SIG-M5 treated with dmso at 0.1 percent for 504 hours (cell line): Measurements from ENCODE around the gene LTB4R.
A peak's percentile ranks its signal among the peaks of the same experiment; 100 is the strongest.
"Not testable (repeated sequence)": the region's sequence is repeated elsewhere in the genome, so short reads cannot be mapped to it uniquely, and the experiment has no call there.

ENCODE experiments used
- DNase-seq: peaks from one replicate; lab custom pipeline; 2025; ENCODE audit not compliant: unreplicated experiment; lab: John Stamatoyannopoulos, UW

Gene LTB4R

DNA sequence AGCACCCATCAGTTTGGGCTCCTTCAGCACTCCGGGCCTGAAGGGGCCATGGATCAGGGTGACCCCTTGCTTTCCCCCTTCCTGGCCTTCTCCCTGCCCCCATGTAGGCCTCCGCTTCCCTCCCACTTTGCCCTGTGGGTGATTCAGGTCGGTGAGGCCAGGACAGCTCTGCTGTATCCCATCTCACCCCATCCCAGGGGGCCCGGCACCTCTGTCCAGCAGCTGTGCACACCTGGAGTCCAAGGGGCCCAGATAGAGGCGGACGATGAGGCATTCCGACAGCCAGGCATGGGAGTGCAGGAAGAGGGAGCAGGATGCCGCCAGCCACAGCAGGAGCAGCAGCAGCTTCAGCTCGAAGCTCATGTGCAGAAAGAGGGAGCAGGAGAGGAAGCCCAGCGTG lies 11.4 kb downstream of the LTB4R start:
- no peak for DNase-seq

DNA sequence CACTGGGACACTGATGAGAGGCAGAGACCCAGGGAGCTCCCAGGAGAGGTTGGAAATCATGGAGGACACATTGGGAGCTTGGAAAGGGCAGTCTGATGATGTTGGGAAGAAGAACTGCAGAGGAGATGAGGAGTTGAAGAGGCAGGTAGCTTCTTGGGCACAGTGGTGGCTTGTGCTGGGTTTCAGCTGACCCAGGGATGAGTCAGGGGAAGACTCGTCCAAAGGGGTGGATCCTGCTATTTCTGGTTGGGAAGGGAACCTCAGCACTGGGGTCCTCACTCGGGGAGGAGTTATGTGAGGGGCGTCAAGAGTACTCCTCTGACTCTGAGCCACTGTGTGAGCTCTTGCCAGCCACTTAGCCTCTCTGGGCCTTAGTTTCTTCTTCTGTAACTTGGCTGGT lies 12.0 kb downstream of the LTB4R start:
- DNase-seq, result no peak

DNA sequence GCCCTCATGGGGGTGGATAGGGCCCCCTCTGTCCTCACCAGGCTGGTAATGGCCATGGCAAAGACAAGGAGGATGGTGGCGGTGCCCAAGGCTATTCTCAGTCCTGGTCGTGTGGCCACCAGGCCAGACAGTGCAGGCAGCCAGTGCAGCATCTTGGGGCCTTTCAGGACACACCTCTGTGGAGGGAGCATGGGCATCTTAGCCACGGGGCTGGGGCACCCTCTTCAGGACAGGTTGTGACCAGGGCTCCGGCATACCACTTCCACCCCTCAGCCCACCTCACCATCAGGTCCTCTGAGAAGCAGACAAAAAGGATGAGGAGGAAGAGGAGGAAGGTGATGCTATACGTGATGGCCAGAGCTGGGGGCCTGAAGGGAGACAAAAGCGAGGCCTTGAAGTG lies 12.7 kb downstream of the LTB4R start:
- no peak for DNase-seq

DNA sequence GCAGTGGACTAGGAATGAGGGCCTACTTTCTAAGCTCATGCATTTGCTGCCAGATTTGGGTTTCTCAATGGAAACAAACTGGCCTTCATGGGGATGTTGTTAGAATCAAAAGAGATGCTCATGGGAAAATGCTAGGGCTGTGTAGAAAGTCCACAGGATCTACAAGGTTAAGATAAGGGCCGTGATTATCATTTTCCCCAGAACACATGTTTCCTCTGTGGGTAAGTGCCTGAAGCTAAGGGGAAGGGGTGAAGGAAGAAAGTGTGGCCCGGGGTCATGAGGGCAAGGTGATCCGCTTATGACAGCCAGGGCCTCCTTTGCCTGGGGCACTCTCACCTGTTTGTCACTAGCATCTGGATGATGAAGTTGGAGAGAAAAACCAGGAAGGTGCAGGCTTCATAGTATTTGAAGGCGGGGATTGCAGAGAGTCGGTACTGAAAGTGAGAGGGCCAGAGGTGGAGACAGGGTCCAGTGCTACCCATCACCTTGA lies 13.8 kb downstream of the LTB4R start:
- DNase-seq, result no peak

DNA sequence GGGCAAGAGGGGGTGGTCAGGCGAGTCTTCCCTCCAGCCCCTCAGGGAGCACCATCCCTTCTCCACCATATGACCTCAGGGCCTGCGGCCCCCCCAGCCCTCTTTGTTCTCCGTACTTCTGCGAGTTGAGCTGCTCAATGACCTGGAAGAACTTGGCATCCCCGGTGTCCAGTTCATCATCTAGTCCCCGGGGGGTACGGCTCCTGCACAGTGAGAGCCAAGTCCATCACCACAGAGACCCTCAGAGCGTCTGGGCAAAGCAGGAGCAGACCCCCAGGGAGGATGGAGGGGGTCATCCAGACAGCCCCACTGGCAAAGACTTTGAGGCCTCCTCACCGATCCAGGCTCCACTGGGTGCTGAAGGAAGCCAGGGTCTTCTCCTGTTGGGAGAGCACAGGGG lies 14.7 kb downstream of the LTB4R start:
- DNase-seq, result no peak

DNA sequence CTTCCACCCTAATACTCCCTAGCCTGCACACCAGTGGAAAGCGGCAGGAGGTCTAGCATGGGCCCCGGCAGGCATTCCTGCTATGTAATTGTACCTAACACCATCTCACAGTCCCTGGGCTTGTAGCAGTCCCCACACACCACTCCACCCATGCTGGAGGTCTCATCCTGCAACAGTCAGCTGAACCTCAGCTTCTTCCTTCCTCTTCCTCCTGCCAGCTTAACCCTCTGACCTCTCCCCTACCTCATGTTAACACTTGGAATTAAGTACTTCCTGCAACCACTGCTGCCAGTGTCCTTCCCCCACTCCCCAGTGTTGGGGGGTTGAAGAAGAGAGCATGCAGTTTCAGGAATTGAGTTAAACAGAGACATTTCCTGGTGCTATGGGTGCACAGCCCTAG lies 16.0 kb downstream of the LTB4R start:
- DNase-seq, result no peak

DNA sequence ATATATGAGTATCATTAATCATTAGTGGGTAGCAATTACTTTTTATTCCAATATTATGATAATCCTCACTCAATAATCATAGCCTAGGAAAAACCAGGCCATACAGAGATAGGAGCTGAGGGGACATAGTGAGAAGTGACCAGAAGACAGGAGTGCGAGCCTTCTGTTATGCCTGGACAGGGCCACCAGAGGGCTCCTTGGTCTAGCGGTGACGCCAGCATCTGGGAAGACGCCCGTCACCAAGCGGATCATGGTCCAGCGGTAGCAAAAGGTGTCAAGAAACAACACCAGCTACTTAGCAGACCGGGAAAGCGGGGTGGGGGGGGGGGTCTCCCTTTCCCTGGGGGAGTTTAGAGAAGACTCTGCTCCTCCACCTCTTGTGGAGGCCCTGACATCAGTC lies 16.6 kb downstream of the LTB4R start:
- DNase-seq, result not testable (repeated sequence)

DNA sequence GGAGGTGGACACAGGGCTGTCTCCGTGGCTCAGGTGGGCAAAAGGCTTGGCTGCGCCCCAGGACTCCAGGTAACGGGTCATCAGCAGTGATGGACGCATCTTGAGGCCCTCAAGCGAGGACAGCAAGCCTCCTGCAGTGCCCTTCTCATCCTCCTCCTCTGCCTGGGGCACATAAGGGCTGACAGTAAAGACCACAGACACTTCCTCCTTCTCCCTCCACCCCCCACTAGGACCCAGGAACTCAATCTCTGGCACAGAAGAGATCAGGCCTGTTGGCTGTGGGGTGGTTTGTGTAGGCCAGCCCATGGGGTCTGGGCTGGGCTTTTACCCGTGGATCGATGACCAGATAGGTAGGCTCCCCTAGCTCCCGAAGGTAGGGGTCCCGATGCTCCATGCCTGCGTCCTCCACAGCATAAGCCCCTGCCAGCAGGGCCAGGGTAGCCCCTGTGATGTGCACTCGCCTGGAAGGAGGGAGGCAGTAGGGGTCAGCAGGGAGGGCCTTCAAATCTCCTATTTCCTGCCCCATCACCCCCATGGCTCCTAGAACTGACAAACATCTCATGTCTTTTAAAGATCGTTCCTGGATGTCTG lies 17.9 kb downstream of the LTB4R start:
- DNase-seq, result no peak

DNA sequence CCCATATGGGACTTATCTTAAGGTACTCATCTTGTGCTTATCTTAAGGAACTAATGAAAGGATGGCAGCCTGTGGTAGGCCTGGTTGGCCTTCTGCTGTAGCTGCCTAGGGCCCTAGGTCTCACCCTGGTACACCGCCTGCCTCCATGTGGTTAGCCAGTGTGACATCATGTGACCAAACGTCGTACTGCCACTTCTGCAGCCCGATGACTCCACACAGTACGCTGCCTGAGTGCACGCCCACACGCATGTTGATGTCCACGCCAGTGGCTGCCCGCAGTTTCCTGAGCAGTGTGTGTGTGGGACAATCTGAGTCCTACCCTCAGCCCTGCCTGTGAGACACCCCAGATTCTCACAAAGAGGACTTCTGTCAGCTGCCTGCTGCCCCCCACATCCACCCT lies 18.4 kb downstream of the LTB4R start:
- no peak for DNase-seq

DNA sequence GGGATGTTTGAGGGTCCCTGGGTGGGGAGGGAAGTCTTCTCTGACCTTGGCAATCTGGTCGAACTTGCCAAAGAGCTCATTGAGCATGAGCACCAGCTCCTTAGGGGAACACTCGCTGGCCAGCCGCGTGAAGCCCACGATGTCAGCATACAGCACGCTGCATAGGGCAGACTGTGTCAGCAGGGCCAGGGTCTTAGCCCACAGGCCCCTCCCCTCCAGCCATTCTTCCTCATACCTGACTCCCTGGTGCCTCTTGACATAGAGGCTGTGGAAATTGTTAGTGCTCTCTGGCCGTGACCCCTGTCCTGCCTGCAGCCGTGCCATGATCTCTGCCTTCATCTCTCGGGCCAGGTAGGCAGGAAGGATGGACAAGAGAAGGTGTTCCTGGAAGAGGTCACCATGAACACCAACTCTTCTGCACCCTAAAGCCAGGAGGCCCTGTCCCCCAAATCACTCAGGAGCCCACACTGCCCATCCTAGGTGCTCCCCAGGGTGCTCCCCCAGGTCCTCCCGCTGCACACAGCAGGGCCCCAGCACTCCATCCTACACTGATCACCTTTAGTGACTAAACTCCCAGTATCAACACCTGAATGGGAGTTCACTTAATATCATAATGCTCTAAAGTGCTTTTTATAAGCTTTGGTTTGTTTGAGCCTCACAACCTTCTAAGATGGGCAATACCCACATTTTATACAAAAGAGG lies 19.8 kb downstream of the LTB4R start:
- DNase-seq, result no peak

DNA sequence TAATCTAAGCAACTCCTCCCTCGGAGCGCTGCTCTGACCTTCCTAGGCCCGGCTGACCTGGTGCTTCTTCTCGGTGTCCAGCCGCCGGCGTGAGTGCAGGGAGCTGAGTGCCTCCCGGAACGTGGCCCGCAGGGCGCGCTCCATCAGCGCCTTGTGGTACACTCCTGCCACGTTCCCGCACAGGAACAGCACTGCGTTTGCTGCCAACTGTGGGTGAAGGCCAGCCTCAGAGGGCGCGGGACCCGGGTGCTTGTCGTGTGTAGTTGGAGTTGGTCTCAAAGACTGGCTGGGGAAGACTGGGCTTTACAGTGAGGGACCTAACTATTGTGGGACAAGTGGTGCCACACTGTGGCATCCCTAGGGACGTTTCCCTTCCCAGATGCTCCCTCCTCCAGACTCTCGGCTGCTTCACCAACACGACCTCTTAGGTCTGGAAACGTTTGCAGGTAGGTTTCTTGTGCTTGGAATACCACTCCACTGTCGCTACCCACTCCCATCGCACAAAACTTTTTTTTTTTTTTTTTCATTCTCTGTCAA lies 20.5 kb downstream of the LTB4R start:
- no peak for DNase-seq

DNA sequence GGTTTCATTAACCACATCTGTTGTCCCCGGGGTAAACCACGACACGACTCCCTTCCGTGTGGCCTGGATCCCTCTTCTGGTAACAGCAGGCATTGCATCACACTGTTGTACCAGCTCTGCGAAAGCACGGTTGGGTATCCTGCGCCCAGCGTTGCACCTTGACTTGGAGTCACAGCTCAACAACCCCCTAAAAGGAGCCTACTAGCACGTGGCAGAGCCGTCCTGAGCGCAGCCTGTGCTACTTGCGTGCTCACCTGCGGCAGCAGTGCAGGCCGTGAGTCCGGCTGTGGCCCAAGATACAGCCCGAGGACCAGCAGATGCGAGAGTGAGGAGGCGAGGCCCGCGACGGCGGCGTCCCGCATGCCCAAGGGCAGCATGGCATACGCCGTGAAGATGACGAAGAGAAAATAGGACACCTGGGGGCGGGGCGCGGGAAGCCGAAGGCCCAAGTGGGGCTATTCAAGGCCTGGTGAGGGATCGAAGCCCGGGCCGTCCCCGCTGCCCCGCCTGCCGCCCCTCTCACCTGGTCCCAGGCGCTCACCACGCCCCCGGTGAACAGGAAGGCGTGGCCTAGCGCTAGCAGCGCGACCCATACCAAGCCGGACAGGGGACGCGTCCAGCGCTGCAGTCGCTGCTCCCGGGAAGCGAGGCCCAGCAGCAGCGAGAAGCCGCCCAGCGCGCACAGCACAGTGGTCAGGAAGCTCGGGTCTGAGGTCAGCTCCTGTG lies 21.1 kb downstream of the LTB4R start:
- DNase-seq, result peak; percentile 73

DNA sequence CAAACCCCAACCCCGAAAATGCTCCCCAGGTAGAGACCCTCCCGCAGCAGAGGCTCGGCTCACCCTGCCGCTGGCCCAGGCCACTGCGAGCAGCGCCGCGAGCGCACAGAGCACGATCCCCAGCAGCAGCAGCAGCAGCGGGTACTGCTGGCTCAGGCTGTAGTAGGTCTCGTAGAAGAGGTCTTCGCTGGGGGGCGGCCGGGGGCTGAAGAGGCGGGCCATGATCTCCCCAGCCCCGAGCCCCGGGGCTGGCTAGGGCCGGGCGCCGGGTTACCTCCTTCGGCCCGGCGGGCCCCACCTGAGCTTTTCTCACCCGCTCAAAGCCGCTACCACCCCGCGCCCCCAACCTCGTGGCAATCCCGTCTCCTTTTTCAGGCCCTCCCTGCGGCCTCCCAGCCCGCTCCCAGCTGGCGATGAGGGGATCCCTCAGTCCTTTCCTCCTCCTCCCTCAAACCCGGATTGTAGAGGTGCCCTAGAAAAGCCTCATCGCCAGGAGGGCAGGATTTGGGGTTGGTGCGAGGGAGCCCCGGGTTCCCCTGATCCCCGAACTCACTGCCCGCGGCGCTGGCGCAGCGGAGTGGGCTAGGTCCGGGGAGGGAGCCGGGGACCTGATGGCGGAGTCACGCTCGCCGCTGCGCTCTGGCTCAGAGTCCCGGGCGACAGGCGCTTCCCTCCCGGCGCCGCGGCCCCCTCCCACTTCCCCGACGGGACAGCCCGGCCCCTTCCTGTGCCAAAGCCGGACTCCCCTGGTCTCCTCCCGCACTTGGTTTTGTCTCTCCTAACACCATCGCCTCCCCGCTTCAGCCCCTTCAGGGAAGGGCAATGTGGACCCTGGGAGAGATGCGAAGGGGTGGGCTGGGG lies 23.4 kb downstream of the LTB4R start, which contains the start of gene ADCY4:
Gene ADCY4 (minus strand): TSS at position 641 of the 861 bp plus-strand sequence. CDS start 419 bp downstream, at position 222.
- DNase-seq, result no peak

DNA sequence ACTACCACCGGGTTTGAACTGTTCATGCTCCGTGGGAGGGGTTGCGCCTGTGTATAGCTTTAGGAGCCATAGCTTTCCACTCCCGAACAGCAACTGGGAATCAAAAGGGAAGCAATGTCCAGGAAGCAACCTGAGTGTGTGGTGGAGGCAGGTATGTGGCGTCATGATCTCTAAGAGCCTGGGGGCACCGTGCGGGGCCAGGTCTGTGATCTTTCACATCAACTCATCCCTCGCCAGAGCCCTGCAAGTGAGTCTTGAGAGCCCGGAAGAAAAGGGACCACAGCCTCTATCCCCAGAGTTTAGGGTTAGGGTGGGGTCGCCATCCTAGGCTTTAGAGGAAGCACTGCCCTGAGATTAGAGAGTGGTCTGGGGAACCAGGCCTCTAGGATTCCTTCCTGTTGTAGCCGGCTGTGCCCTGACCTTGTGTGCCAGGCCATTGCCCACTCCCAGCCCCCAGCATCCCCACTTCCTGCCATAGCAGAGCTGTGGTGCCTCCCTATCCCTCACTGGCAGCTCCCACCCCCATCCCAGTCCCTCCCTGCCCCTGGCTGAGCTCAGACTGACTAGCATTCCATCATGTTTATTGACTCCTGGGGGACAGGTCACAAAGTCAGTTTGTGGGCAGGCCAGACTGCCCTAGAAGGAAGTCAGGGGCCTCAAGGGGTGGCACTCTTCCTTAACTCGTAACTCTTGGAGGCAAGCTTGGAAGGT lies 24.3 kb downstream of the LTB4R start:
- DNase-seq, result no peak

DNA sequence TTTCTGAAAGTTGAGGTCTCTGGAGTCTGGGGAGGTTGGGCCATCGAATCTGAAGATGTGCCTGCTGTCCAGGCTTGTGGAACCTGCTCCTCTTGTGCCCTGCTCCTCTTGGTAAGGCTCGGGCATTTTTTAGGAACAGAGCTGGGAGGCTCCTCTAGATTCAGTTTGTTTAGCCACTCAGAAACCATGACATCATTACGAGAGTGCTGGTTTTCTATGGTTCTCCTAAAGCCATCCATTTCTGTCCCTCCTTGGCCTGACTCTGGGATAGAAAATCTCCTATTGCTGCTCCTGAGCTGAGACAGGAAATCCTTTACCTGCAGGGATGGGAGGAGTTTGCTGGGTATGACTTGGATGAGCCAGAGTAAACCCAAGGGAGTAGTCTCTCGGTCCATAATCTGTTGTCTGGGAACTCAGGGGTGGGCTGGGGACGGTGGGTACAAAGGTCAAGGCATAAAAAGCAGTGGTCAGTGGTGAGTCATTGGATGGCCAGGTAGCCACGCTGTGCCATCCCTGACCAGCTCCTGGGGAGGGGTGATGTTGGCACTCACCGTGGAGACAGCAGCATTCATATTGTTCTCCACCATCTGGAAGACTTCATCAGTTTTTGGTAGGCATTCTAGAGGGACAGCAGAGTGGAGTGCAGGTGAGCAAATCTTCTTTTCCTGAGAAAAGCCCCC lies 26.0 kb downstream of the LTB4R start:
- DNase-seq, result no peak

DNA sequence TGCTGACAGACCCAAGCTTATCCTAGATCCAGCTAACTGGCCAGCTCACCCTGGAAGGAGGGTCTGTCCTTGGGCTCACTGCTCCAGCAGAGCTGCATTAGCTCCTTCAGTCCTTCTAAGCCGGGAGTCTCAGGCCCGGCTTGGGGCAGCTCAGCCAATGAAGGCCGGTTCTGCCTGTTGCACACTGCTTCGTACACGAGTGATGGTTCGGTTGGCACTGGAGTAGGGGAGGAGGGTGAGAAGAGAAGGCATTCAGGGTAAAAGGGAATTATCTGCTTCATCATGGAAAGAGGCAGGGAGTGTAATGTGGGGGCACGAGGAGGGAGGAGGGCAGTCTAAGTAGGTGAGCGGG lies 26.5 kb downstream of the LTB4R start:
- DNase-seq, result no peak

DNA sequence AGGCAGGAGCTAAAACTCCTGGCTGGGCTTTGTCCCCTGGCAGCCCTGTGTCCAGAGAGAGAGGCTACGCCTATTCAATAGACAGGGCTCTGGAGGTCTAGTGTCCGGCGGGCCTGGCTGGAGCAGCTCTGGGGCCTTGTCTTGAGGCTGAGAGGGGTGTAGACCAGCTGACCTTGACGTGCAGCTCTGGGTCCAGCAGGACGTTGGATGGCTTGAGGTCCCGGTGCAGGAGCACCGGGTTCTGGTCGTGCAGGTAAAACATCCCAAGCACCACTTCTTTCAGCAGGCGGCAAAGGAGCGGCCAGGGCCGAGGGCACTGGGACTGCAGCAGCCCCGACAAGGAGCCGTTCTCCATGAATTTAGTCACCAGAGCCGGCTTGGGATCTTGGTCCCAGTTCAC lies 27.5 kb downstream of the LTB4R start:
- no peak for DNase-seq

DNA sequence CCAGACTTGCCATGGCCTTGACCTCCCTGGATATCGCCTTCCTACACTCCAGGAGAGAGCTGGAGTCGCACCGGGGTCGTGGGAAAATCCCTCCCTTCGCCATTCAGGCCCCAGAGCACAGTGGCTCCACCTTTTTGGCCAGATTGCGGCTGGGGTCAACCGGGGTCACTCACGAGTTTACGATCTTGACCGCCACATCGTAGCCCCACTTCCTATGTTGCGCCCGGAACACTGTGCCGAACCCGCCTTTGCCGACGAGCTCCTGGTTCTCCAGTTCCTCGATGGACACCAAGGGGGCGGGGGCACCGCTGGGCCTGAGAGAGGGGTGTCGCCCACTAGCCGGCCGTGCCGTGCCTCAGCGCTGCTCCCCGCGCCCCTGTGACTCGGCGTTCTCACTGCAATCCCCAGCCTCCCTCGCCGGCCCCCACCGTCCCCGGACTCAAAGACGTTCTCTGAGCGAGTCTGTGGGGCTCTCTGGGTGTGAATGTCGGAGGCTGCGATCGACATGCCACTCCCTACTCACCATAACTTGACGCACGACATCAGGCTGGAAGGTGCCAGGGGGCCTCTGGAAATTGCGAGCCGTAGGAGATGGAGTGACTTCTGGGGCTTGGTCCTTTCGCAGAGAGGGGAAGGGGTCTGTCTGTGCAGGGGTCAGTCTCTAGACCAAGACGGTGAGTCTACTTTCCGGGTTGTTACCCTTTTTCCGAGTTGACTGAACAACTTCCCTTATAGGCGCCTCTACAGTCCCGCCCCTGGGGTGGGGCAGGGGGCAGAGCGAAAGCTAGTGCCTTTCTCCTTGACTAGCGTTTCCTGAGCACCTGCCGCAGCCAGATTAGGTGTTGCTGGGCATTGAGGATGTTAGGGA lies 28.2 kb downstream of the LTB4R start, which contains the start of gene RIPK3:
Gene RIPK3 (minus strand): TSS at position 708 of the 868 bp plus-strand sequence. CDS start 165 bp downstream, at position 543.
- DNase-seq, result no peak

DNA sequence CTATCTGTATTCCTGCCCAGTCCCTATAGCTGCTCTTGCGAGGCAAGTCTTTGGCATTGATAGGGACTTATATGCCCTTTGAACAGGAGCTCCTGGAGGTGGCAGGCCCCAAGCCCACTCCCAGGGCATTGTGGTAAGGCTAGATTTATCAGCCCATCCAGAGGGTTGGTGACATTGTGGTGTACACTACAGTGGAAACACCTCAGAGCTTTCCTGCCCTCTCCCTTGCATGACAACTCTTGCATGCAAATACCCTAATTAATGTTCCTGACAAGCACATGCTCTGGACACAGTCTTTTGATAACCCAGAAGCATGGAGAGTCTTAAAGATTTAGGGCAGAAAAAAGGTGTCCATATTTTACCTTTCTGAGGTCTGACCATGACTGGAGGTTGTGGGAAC lies 29.3 kb downstream of the LTB4R start:
- DNase-seq, result no peak
